Lung (tissue), 12 donors: Measurements from ENCODE around the gene UBL5. TPM values are rescaled to one million over a fixed set of nuclear protein-coding genes. Genes with fewer than 3 reads are reported as not detected.

ENCODE experiments used
- ATAC-seq: fragments of 200-7000 bp; cut with Tn5 transposase; one replicate; pipeline ENCODE4 v1.9.1; 2020; ENCODE audit warnings: moderate number of reproducible peaks; ENCODE audit not compliant: insufficient read depth, low FRiP score
- DNase-seq, 3 donors: peaks; one replicate each; pipeline ENCODE4 v3.0.0-alpha.2; 2013 to 2017
- H3K27ac ChIP-seq, 2 donors: one replicate each; pipeline ENCODE4 v1.5.1; 2013; ENCODE audit warnings: mild to moderate bottlenecking in 2 of 2, moderate library complexity in 2 of 2, control low read depth in 1 of 2, inconsistent platforms in 1 of 2, low read depth in 1 of 2, low read length in 1 of 2
- H3K27me3 ChIP-seq, 3 donors: one replicate each; pipeline ENCODE4 v1.5.1; 2013; ENCODE audit warnings: low read length in 2 of 3; ENCODE audit not compliant: control insufficient read depth in 3 of 3, insufficient read depth in 3 of 3
- H3K36me3 ChIP-seq, 4 donors: one replicate each; pipeline ENCODE4 v1.5.1; 2013; ENCODE audit warnings: low read length in 4 of 4, mild to moderate bottlenecking in 1 of 4, moderate library complexity in 1 of 4; ENCODE audit not compliant: control insufficient read depth in 4 of 4, insufficient read depth in 4 of 4
- H3K4me1 ChIP-seq, 5 donors: one replicate each; pipeline ENCODE4 v1.5.1; 2013; ENCODE audit warnings: low read length in 5 of 5, mild to moderate bottlenecking in 2 of 5, moderate library complexity in 1 of 5; ENCODE audit not compliant: control insufficient read depth in 5 of 5, insufficient read depth in 5 of 5
- H3K4me3 ChIP-seq: one replicate; pipeline ENCODE4 v1.5.1; 2013; ENCODE audit warnings: mild to moderate bottlenecking, control low read depth, moderate library complexity
- H3K9ac ChIP-seq, 2 donors: one replicate each; pipeline ENCODE4 v1.5.1; 2013; ENCODE audit warnings: low read length in 2 of 2, control low read depth in 1 of 2; ENCODE audit not compliant: insufficient read depth in 1 of 2
- H3K9me3 ChIP-seq, 4 donors: one replicate each; pipeline ENCODE4 v1.5.1; 2013; ENCODE audit warnings: low read length in 3 of 4, mild to moderate bottlenecking in 1 of 4, moderate library complexity in 1 of 4; ENCODE audit not compliant: control insufficient read depth in 4 of 4, insufficient read depth in 3 of 4
- CTCF ChIP-seq: IDR thresholded peaks from 2 replicates; pipeline ENCODE4 v1.5.1; 2012; ENCODE audit warnings: mild to moderate bottlenecking; ENCODE audit errors: control extremely low read depth, extremely low read depth
- WGBS, 2 donors: extraction: QIAGEN DNeasy Blood & Tissue Kit; methylation state at CpG; one replicate each; pipeline ENCODE4 v1.1.7; 2013; 5-methylcytosine and 5-hydroxymethylcytosine counted together
- polyA plus RNA-seq, 2 donors: library from polyadenylated mRNA; stranded (reverse); fragments of 200-250 nt; gene quantifications; one replicate each; pipeline ENCODE4 v1.2.1, GENCODE V29; 2013
- total RNA-seq, 2 donors: library from RNA; depleted of rRNA in 1 of 2; stranded (reverse); fragments of >200 nt in 1 of 2; gene quantifications; one replicate each; pipeline ENCODE4 v1.2.1, GENCODE V29; 2014 to 2021
- donor health status: control.
- donor health status: control.
- donor health status: Bipolar disorder and iron deficiency.
- donor health status: healthy.
- donor health status: DM: yes; HTN: yes; CAD: no.

UBL5 gene
- total and polyA plus RNA-seq, 4 donors: 102 to 1,378 (median 436) TPM

GRCh38 chr19:9875031-9875627 is 47.4 kb downstream of the UBL5 start:
- H3K27ac ChIP-seq: no peak overlapping the region
- no peaks in the 10 kb centered on the region for H3K27me3 ChIP-seq
- WGBS, 2 donors: 66 to 75% methylated on average over 13 of the region's 13 CpGs
- peaks cover 0 to 7% (median 0%) of the 10 kb centered on the region in 4 donors for H3K9me3 ChIP-seq
- TF ChIP-seq CTCF: no peak
- H3K4me3 ChIP-seq: no peak overlapping the region
- ATAC-seq (no peak), DNase-seq (no peak)
- no peak overlapping the region for H3K9ac ChIP-seq
- no peaks in the 10 kb centered on the region for H3K36me3 ChIP-seq
- H3K4me1 ChIP-seq: no peaks in the 10 kb centered on the region

GRCh38 chr19:9875796-9876195 is 48.1 kb downstream of the UBL5 start:
- H3K27ac ChIP-seq: no peak overlapping the region
- ATAC-seq: no peak
- peaks cover 0 to 4% (median 0%) of the 10 kb centered on the region in 4 donors for H3K9me3 ChIP-seq
- H3K9ac ChIP-seq: no peak overlapping the region
- TF ChIP-seq CTCF: no peak
- no peak for DNase-seq
- H3K36me3 ChIP-seq: no peaks in the 10 kb centered on the region
- 77 to 84% methylated on average over 5 of the region's 5 CpGs for WGBS, 2 donors
- H3K4me3 ChIP-seq: no peak overlapping the region
- no peaks in the 10 kb centered on the region for H3K4me1 ChIP-seq
- H3K27me3 ChIP-seq: no peaks in the 10 kb centered on the region

GRCh38 chr19:9877780-9878510 is 50.2 kb downstream of the UBL5 start:
- 88 to 92% methylated on average over 10 of the region's 10 CpGs for WGBS, 2 donors
- Histone ChIP-seq H3K27me3 (no peaks in the 10 kb centered on the region), H3K9me3 (peaks cover 0 to 4% (median 0%) of the 10 kb centered on the region in 4 donors), H3K9ac (no peak overlapping the region), H3K36me3 (no peaks in the 10 kb centered on the region), H3K4me3 (no peak overlapping the region), H3K4me1 (no peaks in the 10 kb centered on the region), H3K27ac (no peak overlapping the region)
- no peak for TF ChIP-seq CTCF
- DNase-seq: no peak
- no peak for ATAC-seq
